Endothelial cell (in vitro differentiated cells): ENCODE measurements around the gene SLAMF9. TPM values are rescaled to one million over a fixed set of nuclear protein-coding genes. Genes with fewer than 3 reads are reported as not detected.

Experiments used
- DNase-seq: peaks from one replicate; pipeline ENCODE4 v3.0.0; 2021; ENCODE audit warnings: low spot score
- H3K27ac Mint-ChIP-seq: one replicate; pipeline ENCODE4 v1.8.0; 2021; ENCODE audit warnings: mixed read lengths, inconsistent platforms; ENCODE audit not compliant: unreplicated experiment
- H3K27me3 Mint-ChIP-seq: one replicate; pipeline ENCODE4 v1.8.0; 2021; ENCODE audit warnings: mild to moderate bottlenecking, moderate library complexity, mixed read lengths, inconsistent platforms; ENCODE audit not compliant: unreplicated experiment
- H3K36me3 Mint-ChIP-seq: one replicate; pipeline ENCODE4 v1.8.0; 2021; ENCODE audit warnings: mild to moderate bottlenecking, low read depth, mixed read lengths, inconsistent platforms; ENCODE audit not compliant: unreplicated experiment
- H3K4me1 Mint-ChIP-seq: one replicate; pipeline ENCODE4 v1.8.0; 2021; ENCODE audit warnings: mild to moderate bottlenecking, mixed read lengths, inconsistent platforms; ENCODE audit not compliant: unreplicated experiment
- H3K4me3 Mint-ChIP-seq: one replicate; pipeline ENCODE4 v1.8.0; 2021; ENCODE audit warnings: mild to moderate bottlenecking, mixed read lengths, inconsistent platforms; ENCODE audit not compliant: unreplicated experiment
- H3K9me3 Mint-ChIP-seq: one replicate; pipeline ENCODE4 v1.8.0; 2021; ENCODE audit warnings: mixed read lengths, inconsistent platforms; ENCODE audit not compliant: unreplicated experiment
- CTCF ChIP-seq: fragments of 200-600 bp; sonication (generic); IDR thresholded peaks from one replicate; pipeline ENCODE4 v1.5.0; 2021; ENCODE audit warnings: antibody characterized with exemption; ENCODE audit not compliant: unreplicated experiment
- total RNA-seq: library from RNA; stranded (reverse); fragmentation: NEBNext Ultra II Directional; extraction: Animal tissue kit (Norgen Biotek cat#: 25700); gene quantifications from one replicate; pipeline ENCODE4 v1.2.1, GENCODE V29; 2021; ENCODE audit not compliant: unreplicated experiment

SLAMF9 gene
- total RNA-seq, 1 donor from 2014 or later: not detected

DNA sequence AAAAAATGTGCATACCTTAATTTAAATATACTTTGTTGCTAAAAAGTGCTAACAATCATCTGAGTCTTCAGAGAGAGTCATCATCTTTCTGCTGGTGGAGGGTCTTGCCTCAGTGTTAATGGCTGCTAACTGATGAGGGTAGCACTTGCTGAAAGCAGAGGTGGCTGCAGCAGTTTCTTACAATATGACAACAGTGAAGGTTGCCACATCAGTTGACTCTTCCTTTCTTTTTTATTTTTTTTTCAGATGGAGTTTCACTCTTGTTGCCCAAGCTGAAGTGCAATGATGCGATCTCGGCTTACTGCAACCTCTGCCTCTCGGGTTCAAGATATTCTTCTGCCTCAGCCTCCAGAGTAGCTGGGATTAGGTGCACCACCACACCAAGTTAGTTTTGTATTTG is 51.5 kb downstream of the SLAMF9 start:
- peaks cover 16% of the 10 kb centered on the region for H3K4me1 Mint-ChIP-seq
- TF ChIP-seq CTCF: no peak
- no peak overlapping the region for H3K27ac Mint-ChIP-seq
- no peaks in the 10 kb centered on the region for H3K36me3 Mint-ChIP-seq
- DNase-seq: no peak
- peaks cover 2% of the 10 kb centered on the region for H3K27me3 Mint-ChIP-seq
- H3K4me3 Mint-ChIP-seq: no peak overlapping the region
- H3K9me3 Mint-ChIP-seq: no peaks in the 10 kb centered on the region

Other genes with a start within 250 kb of the SLAMF9 start
- gene CRP, start 239.6 kb downstream of the SLAMF9 start, total RNA-seq: not detected
- 38.7 TPM for gene DUSP23, start 173.3 kb downstream of the SLAMF9 start, total RNA-seq
- not detected for gene FCRL6, start 151.9 kb downstream of the SLAMF9 start, total RNA-seq
- gene SLAMF8, start 127.4 kb downstream of the SLAMF9 start, total RNA-seq: not detected
- gene VSIG8, start 91.6 kb downstream of the SLAMF9 start, total RNA-seq: not detected
- 1.0 TPM for gene CFAP45, start 54.1 kb downstream of the SLAMF9 start, total RNA-seq
- gene TAGLN2, start 28.7 kb downstream of the SLAMF9 start, total RNA-seq: 95.2 TPM
- gene IGSF9, start 8.6 kb downstream of the SLAMF9 start, total RNA-seq: 2.2 TPM
- 6.0 TPM for gene PIGM, start 77.8 kb upstream of the SLAMF9 start, total RNA-seq
- not detected for gene KCNJ10, start 115.9 kb upstream of the SLAMF9 start, total RNA-seq
- gene KCNJ9, start 127.3 kb upstream of the SLAMF9 start, total RNA-seq: 0.05 TPM
- 17.2 TPM for gene IGSF8, start 144.4 kb upstream of the SLAMF9 start, total RNA-seq
- 0.49 TPM for gene ATP1A2, start 161.5 kb upstream of the SLAMF9 start, total RNA-seq
- gene ATP1A4, start 197.4 kb upstream of the SLAMF9 start, total RNA-seq: not detected
- gene CASQ1, start 236.3 kb upstream of the SLAMF9 start, total RNA-seq: not detected